GM23338 (cell line): ENCODE results near the gene SETBP1. TPM values are rescaled to one million over a fixed set of nuclear protein-coding genes. Genes with fewer than 3 reads are reported as not detected.

ENCODE experiments used
- ATAC-seq: fragments of 200-7000 bp; cut with Tn5 transposase; 3 replicates; pipeline ENCODE4 v1.9.1; 2020
- DNase-seq: peaks from one replicate; pipeline ENCODE4 v3.0.0-alpha.2; 2015; ENCODE audit warnings: low spot score
- H2AFZ ChIP-seq: fragments of 200-600 bp; sonication (generic); 2 replicates; pipeline ENCODE4 v1.8.0; 2016; ENCODE audit warnings: antibody characterized with exemption, mild to moderate bottlenecking, moderate library complexity
- H3F3A ChIP-seq: fragments of 200-600 bp; sonication (generic); replicated peaks from 2 replicates; pipeline ENCODE4 v1.8.0; 2017; ENCODE audit warnings: antibody characterized with exemption, mixed run types, low read depth
- H3K27ac ChIP-seq: fragments of 200-600 bp; sonication (generic); 2 replicates; pipeline ENCODE4 v1.6.1; 2016; ENCODE audit warnings: low read depth
- H3K27me3 ChIP-seq: fragments of 200-600 bp; sonication (generic); 2 replicates; pipeline ENCODE4 v1.8.0; 2016; ENCODE audit warnings: mild to moderate bottlenecking, mixed run types, moderate library complexity; ENCODE audit not compliant: insufficient read depth
- H3K36me3 ChIP-seq: fragments of 200-600 bp; sonication (generic); 2 replicates; pipeline ENCODE4 v1.8.0; 2016; ENCODE audit warnings: mild to moderate bottlenecking; ENCODE audit not compliant: insufficient read depth
- H3K4me1 ChIP-seq: fragments of 200-600 bp; sonication (generic); 2 replicates; pipeline ENCODE4 v1.8.0; 2016; ENCODE audit warnings: mild to moderate bottlenecking, moderate library complexity; ENCODE audit not compliant: insufficient read depth
- H3K4me2 ChIP-seq: fragments of 200-600 bp; sonication (generic); 2 replicates; pipeline ENCODE4 v1.7.1; 2017; ENCODE audit warnings: mixed run types
- H3K4me3 ChIP-seq: fragments of 200-600 bp; sonication (generic); 2 replicates; pipeline ENCODE4 v1.6.1; 2016; ENCODE audit warnings: mixed run types
- H3K79me2 ChIP-seq: fragments of 200-600 bp; sonication (generic); replicated peaks from 2 replicates; pipeline ENCODE4 v1.8.0; 2017; ENCODE audit warnings: mild to moderate bottlenecking; ENCODE audit not compliant: insufficient read depth
- H3K9me2 ChIP-seq: fragments of 200-600 bp; sonication (generic); 2 replicates; pipeline ENCODE4 v1.8.0; 2017; ENCODE audit not compliant: insufficient read depth
- H4K20me1 ChIP-seq: fragments of 200-600 bp; sonication (generic); replicated peaks from 2 replicates; pipeline ENCODE4 v1.8.0; 2017; ENCODE audit warnings: mild to moderate bottlenecking; ENCODE audit not compliant: insufficient read depth
- H3K27ac Mint-ChIP-seq: 2 replicates; pipeline ENCODE4 v1.8.0; 2020; ENCODE audit warnings: inconsistent platforms, mild to moderate bottlenecking, moderate library complexity, mixed read lengths
- H3K27me3 Mint-ChIP-seq: 3 replicates; pipeline ENCODE4 v1.8.0; 2022; ENCODE audit warnings: low read depth, mild to moderate bottlenecking, moderate library complexity, mixed read lengths, inconsistent platforms; ENCODE audit not compliant: insufficient read depth, poor library complexity
- H3K36me3 Mint-ChIP-seq: 3 replicates; pipeline ENCODE4 v1.8.0; 2021; ENCODE audit warnings: low read depth, mild to moderate bottlenecking, inconsistent platforms, moderate library complexity, mixed read lengths
- H3K4me1 Mint-ChIP-seq: 3 replicates; pipeline ENCODE4 v1.8.0; 2020; ENCODE audit warnings: mild to moderate bottlenecking, inconsistent platforms, mixed read lengths
- H3K4me3 Mint-ChIP-seq: 3 replicates; pipeline ENCODE4 v1.8.0; 2021; ENCODE audit warnings: moderate library complexity, mild to moderate bottlenecking, inconsistent platforms, mixed read lengths
- H3K9me3 Mint-ChIP-seq: 3 replicates; pipeline ENCODE4 v1.8.0; 2020; ENCODE audit warnings: moderate library complexity, mild to moderate bottlenecking, inconsistent platforms, mixed read lengths
- CREB1 ChIP-seq: fragments of 250-450 bp; sonication (Bioruptor Pico); IDR thresholded peaks from 2 replicates; pipeline ENCODE4 v1.5.0; 2020; ENCODE audit warnings: low read depth, mild to moderate bottlenecking, moderate library complexity
- CTCF ChIP-seq, 2 experiments: fragments of 200-600 bp in 1 of 2; sonication (generic) in 1 of 2; conservative IDR thresholded peaks; 2 replicates each; pipeline versions ENCODE4 v1.5.1 to v1.6.1; 2016 to 2017; ENCODE audit warnings: antibody characterized with exemption in 2 of 2, low read depth in 2 of 2, mild to moderate bottlenecking in 2 of 2, moderate library complexity in 1 of 2
- EZH2 ChIP-seq: fragments of 200-600 bp; sonication (generic); IDR thresholded peaks from one replicate; pipeline ENCODE4 v1.8.0; 2017; ENCODE audit warnings: antibody characterized with exemption, mild to moderate bottlenecking, low read depth; ENCODE audit not compliant: unreplicated experiment
- EZH2phosphoT487 ChIP-seq: fragments of 200-600 bp; sonication (generic); IDR thresholded peaks from one replicate; pipeline ENCODE4 v1.8.1; 2018; ENCODE audit warnings: antibody characterized with exemption; ENCODE audit not compliant: unreplicated experiment
- JUNB ChIP-seq: IDR thresholded peaks from one replicate; pipeline ENCODE4 v1.6.1; 2016; ENCODE audit warnings: antibody characterized with exemption; ENCODE audit not compliant: unreplicated experiment
- NANOG ChIP-seq: IDR thresholded peaks from 2 replicates; pipeline ENCODE4 v1.6.1; 2016; ENCODE audit warnings: antibody characterized with exemption, borderline replicate concordance
- POLR2AphosphoS5 ChIP-seq: IDR thresholded peaks from 2 replicates; pipeline ENCODE4 v1.6.1; 2016; ENCODE audit warnings: antibody characterized with exemption, low read depth
- REST ChIP-seq: IDR thresholded peaks from one replicate; pipeline ENCODE4 v1.6.1; 2018; ENCODE audit warnings: antibody characterized with exemption; ENCODE audit not compliant: unreplicated experiment
- STAT1 ChIP-seq: IDR thresholded peaks from one replicate; pipeline ENCODE4 v1.6.1; 2016; ENCODE audit warnings: antibody characterized with exemption; ENCODE audit not compliant: unreplicated experiment
- ZNF114 ChIP-seq: fragments of 250-450 bp; sonication (Bioruptor Pico); IDR thresholded peaks from 2 replicates; pipeline ENCODE4 v1.5.0; 2020; ENCODE audit warnings: mild to moderate bottlenecking, moderate library complexity
- ZNF331 ChIP-seq: fragments of 250-450 bp; sonication (Bioruptor Pico); IDR thresholded peaks from 2 replicates; pipeline ENCODE4 v1.5.0; 2020; ENCODE audit warnings: low read depth, mild to moderate bottlenecking, moderate library complexity
- polyA plus RNA-seq: library from polyadenylated mRNA; unstranded; fragments of >200 nt; fragmentation: Nextera tagmentation; extraction: Ambion mirVana; gene quantifications from 2 replicates; pipeline ENCODE4 v1.2.1, GENCODE V29; 2016
- total RNA-seq: library from RNA; depleted of rRNA; stranded (reverse); fragments of >200 nt; shearing (Covaris generic); gene quantifications from 2 replicates; pipeline ENCODE4 v1.2.3, GENCODE V29; 2014
- TF ChIP-seq, protein P1 (sequence below): fragments of 250-450 bp; sonication (Bioruptor Pico); IDR thresholded peaks from 2 replicates; pipeline ENCODE4 v1.5.0; 2020; ENCODE audit warnings: mild to moderate bottlenecking, moderate library complexity
- TF ChIP-seq, protein P2 (sequence below): IDR thresholded peaks from 2 replicates; pipeline ENCODE4 v1.6.1; 2016; ENCODE audit warnings: antibody characterized with exemption

The SETBP1 gene
- total and polyA plus RNA-seq, 2 experiments from 2014 or later = 1.6 to 5.5 TPM

- Histone ChIP-seq H2AFZ (no peak overlapping the region), H3K27me3 (no peaks in the 10 kb centered on the region), H3K4me2 (no peak overlapping the region), H4K20me1 (no peaks in the 10 kb centered on the region), H3K79me2 (no peaks in the 10 kb centered on the region), H3K27ac (no peak overlapping the region), H3K4me1 (peaks cover 12% of the 10 kb centered on the region; the same call in 1 of the 2 replicates), H3K9me2 (peaks cover 9% of the 10 kb centered on the region; the same call in 1 of the 2 replicates), H3F3A (no peaks in the 10 kb centered on the region), H3K36me3 (no peaks in the 10 kb centered on the region), H3K4me3 (no peak overlapping the region)
- Mint-ChIP-seq H3K4me3 (no peak overlapping the region), H3K27me3 (peaks cover 3% of the 10 kb centered on the region), H3K9me3 (peaks cover 9% of the 10 kb centered on the region; the same call in 2 of the 3 replicates), H3K4me1 (peaks cover 24% of the 10 kb centered on the region), H3K36me3 (peaks cover 15% of the 10 kb centered on the region), H3K27ac (no peak overlapping the region)
- TF ChIP-seq JUNB = no peak
- TF ChIP-seq REST = no peak
- TF ChIP-seq, protein P1, sequence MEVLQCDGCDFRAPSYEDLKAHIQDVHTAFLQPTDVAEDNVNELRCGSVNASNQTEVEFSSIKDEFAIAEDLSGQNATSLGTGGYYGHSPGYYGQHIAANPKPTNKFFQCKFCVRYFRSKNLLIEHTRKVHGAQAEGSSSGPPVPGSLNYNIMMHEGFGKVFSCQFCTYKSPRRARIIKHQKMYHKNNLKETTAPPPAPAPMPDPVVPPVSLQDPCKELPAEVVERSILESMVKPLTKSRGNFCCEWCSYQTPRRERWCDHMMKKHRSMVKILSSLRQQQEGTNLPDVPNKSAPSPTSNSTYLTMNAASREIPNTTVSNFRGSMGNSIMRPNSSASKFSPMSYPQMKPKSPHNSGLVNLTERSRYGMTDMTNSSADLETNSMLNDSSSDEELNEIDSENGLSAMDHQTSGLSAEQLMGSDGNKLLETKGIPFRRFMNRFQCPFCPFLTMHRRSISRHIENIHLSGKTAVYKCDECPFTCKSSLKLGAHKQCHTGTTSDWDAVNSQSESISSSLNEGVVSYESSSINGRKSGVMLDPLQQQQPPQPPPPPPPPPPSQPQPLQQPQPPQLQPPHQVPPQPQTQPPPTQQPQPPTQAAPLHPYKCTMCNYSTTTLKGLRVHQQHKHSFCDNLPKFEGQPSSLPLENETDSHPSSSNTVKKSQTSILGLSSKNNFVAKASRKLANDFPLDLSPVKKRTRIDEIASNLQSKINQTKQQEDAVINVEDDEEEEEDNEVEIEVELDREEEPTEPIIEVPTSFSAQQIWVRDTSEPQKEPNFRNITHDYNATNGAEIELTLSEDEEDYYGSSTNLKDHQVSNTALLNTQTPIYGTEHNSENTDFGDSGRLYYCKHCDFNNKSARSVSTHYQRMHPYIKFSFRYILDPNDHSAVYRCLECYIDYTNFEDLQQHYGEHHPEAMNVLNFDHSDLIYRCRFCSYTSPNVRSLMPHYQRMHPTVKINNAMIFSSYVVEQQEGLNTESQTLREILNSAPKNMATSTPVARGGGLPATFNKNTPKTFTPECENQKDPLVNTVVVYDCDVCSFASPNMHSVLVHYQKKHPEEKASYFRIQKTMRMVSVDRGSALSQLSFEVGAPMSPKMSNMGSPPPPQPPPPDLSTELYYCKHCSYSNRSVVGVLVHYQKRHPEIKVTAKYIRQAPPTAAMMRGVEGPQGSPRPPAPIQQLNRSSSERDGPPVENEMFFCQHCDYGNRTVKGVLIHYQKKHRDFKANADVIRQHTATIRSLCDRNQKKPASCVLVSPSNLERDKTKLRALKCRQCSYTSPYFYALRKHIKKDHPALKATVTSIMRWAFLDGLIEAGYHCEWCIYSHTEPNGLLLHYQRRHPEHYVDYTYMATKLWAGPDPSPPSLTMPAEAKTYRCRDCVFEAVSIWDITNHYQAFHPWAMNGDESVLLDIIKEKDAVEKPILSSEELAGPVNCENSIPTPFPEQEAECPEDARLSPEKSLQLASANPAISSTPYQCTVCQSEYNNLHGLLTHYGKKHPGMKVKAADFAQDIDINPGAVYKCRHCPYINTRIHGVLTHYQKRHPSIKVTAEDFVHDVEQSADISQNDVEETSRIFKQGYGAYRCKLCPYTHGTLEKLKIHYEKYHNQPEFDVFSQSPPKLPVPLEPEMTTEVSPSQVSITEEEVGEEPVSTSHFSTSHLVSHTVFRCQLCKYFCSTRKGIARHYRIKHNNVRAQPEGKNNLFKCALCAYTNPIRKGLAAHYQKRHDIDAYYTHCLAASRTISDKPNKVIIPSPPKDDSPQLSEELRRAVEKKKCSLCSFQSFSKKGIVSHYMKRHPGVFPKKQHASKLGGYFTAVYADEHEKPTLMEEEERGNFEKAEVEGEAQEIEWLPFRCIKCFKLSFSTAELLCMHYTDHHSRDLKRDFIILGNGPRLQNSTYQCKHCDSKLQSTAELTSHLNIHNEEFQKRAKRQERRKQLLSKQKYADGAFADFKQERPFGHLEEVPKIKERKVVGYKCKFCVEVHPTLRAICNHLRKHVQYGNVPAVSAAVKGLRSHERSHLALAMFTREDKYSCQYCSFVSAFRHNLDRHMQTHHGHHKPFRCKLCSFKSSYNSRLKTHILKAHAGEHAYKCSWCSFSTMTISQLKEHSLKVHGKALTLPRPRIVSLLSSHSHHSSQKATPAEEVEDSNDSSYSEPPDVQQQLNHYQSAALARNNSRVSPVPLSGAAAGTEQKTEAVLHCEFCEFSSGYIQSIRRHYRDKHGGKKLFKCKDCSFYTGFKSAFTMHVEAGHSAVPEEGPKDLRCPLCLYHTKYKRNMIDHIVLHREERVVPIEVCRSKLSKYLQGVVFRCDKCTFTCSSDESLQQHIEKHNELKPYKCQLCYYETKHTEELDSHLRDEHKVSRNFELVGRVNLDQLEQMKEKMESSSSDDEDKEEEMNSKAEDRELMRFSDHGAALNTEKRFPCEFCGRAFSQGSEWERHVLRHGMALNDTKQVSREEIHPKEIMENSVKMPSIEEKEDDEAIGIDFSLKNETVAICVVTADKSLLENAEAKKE (CRISPR knock-in tag) = no peak
- no peak for TF ChIP-seq CREB1 (CRISPR knock-in tag)
- no peak for TF ChIP-seq POLR2AphosphoS5
- TF ChIP-seq NANOG = no peak
- no peak for TF ChIP-seq STAT1
- TF ChIP-seq, protein P2, sequence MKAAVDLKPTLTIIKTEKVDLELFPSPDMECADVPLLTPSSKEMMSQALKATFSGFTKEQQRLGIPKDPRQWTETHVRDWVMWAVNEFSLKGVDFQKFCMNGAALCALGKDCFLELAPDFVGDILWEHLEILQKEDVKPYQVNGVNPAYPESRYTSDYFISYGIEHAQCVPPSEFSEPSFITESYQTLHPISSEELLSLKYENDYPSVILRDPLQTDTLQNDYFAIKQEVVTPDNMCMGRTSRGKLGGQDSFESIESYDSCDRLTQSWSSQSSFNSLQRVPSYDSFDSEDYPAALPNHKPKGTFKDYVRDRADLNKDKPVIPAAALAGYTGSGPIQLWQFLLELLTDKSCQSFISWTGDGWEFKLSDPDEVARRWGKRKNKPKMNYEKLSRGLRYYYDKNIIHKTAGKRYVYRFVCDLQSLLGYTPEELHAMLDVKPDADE = no peak
- no peak for TF ChIP-seq EZH2
- TF ChIP-seq EZH2phosphoT487 = no peak
- no peak for TF ChIP-seq ZNF114
- no peak for TF ChIP-seq ZNF331 (CRISPR knock-in tag)
- no peak for TF ChIP-seq CTCF (conservative IDR thresholded peaks at IDR 0.05; ENCODE audit: low read depth in 2 of 2)
- no peak for ATAC-seq
- DNase-seq = no peak
Observed at GRCh38 chr18:44805176-44805575, 124.5 kb downstream of the SETBP1 start.
